NCI-H2029 (cell line): Measurements from ENCODE around the gene NPHP4.
A peak's percentile ranks its signal among the peaks of the same experiment; 100 is the strongest.

Experiments used
- DNase-seq: peaks from one replicate; lab custom pipeline; 2025; lab: John Stamatoyannopoulos, UW

The NPHP4 gene

GRCh38 chr1:5989286-5989605 lies 3.0 kb downstream of the NPHP4 start:
- no peak for DNase-seq

- DNase-seq, result no peak
Observed at GRCh38 chr1:5988596-5989285, 3.5 kb downstream of the NPHP4 start.

DNA sequence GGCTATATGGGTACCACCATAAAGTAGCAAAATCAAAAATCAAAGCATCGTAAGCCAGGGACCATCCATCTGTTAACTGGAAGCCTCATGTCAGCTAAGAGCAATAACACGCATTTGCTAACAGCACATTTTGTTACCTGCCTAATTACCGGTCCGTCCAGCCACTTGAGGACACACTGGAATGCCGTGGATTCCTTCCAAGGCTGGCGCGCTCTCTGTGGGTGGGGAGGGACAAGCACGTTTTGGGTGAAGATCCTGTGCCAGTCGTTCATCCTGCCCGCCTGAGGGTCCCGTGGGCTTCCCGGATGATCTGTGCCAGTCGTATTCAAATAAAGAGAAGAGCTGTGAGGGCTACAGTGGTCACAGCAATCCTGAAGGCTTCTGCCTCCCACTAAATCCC lies 6.2 kb downstream of the NPHP4 start:
- no peak for DNase-seq

GRCh38 chr1:5985250-5985649 lies 7.0 kb downstream of the NPHP4 start:
- no peak for DNase-seq

DNA sequence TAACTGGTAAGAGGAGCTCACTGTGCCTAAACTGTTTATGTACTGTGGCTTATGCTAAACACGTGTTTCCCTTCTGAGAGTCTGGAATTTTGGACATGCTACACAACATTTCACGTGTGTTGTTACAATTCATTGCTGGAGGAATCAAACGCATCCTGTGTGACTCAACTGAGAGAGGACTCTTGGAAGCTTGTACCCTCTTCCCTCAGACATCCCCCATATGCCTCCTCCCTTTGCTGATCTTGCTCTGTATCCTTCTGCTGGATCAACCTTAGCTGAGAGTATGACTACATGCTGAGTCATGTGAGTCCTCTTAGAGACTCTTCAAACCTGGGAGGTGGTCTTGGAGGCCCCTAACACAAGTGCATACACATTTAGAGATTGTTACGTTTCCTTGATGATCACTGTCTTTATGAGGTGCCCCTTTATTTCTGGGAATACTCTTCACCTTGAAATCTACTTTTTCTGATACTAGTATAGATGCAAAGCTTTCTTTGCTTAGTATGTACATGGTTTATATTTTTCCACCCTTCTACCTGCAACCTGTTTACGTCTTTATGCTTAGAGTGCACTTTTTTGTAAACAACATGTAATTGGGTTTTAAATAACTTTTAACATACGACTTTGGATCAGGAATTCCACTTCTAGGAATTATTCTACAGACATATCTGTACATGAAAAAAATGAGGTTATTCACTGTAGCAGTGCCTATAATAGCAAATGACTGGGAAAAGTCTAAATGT lies 8.7 kb downstream of the NPHP4 start:
- DNase-seq, result no peak

GRCh38 chr1:5982868-5983267 lies 9.4 kb downstream of the NPHP4 start:
- no peak for DNase-seq

- DNase-seq, result no peak
Observed at GRCh38 chr1:5982276-5982675, 9.9 kb downstream of the NPHP4 start.

GRCh38 chr1:5981009-5981380 lies 11.2 kb downstream of the NPHP4 start:
- no peak for DNase-seq

GRCh38 chr1:5980314-5981008 lies 11.8 kb downstream of the NPHP4 start:
- DNase-seq, result peak; percentile 18

- no peak for DNase-seq
Observed at GRCh38 chr1:5979536-5980313, 12.5 kb downstream of the NPHP4 start.

- DNase-seq, result no peak
Observed at GRCh38 chr1:5978452-5978851, 13.8 kb downstream of the NPHP4 start.

- no peak for DNase-seq
Observed at GRCh38 chr1:5977494-5978444, 14.5 kb downstream of the NPHP4 start.

DNA sequence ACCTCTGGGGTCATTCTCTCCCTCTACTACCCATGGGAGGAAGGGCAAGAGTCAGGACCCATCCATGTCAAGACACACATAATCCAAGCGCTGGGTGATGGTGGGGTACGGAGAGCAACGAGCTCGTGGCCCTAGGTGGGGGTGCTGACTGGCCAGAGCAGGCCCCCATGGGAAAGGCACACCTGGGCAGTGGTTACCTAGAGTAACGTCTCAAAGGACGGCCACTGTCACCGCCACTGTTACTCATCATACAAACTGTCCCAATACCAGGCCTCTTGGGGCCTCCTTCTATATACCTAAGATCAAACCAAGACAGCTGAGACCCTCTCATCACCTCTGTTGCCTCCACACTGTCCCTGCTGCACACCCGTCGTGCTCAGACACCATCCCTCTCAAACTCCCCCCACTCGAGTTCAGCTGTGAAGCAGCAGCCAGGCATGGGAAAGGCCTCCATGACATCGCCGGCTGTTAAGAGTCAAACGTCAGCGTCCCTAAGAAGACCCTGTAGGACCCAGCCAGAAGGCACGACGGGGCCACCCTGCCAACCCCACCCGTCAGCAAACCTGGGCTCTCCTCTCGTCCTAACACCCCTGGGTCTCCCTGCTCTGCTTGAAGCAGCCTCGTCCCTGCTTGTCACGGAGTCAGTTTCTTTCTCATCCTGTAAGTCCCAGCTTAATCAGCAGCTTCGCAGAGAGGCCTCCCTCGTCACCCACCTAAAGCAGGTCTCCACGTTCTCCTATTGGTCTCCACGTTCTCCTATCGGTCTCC lies 15.3 kb downstream of the NPHP4 start:
- DNase-seq, result no peak

GRCh38 chr1:5976231-5976630 lies 16.0 kb downstream of the NPHP4 start:
- DNase-seq, result no peak

DNA sequence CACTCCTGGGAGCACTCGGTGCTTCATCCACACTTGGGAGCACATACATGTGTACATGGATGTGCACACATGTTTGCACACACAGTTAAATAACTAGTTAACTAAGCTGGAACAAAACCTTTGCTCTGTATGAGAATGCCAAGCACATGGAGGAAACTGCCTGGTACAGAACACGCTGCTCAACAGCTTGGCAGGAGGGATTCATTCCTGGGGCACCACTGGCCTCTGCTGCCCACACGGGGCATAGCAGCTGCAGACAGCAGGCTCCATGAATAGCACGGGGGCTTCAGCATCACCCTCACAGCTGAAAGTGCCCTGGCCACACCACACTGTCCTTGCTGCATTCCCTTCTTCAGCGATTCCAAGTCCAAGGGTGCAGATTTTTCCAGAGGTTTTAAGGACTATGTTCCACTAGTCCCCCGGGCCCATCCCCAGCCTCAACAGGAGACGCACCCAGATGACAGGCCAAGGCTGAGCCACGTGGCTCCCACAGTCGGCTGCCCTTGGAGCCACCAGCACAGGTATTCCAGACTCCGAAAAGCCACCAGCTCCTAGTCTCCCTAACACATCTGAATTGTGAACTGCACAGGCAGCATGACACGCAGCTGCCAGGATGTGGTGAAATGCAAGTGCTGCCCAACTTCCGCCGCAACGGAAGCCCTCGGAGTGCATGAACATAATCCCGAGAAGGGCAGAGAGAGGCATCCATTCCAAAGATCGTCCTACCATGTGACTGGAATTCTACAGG lies 16.9 kb downstream of the NPHP4 start:
- peak; percentile 12 for DNase-seq

GRCh38 chr1:5974631-5975030 lies 17.6 kb downstream of the NPHP4 start:
- no peak for DNase-seq

DNA sequence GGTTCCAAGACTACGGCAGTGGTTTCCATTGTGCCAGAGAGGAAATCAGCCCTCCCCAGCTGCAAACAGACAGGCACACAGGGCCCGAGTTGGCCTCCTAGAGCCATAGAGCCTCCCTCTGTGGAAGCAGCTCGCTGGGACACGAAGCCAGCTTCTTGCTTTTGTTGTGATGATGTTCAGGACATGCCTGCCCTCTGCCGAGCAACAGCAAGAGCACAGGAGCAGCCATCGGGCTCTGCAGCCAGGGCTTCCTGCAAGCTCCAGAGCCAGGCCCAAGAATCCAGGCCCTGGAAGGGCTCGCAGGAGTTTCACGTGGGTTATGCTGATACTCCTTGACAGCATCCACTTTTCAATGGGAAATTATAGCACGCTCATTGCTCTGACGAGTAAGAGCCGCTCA lies 18.5 kb downstream of the NPHP4 start:
- DNase-seq, result no peak

DNA sequence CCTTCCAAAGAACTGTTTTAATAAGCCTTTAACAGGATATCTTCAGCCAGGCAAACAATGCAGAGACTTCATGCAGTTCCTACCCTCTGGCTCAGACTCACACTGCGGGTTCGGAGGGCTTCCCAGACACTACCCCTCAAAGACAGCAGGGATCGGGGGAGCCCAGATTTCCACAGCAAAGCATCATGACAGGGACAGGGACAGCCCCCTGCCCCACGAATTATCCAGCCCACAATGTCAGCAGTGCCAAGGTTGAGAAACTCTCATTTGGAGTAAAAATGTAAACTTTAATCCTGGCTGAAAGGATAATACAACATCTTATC lies 20.1 kb downstream of the NPHP4 start:
- no peak for DNase-seq

GRCh38 chr1:5971471-5972197 lies 20.6 kb downstream of the NPHP4 start:
- no peak for DNase-seq
